Adrenal gland (tissue), 12 donors: Measurements from ENCODE around the gene SPDYC. TPM values are rescaled to one million over a fixed set of nuclear protein-coding genes. Genes with fewer than 3 reads are reported as not detected.

Experiments
- DNase-seq, 7 donors: peaks; one replicate each; pipeline ENCODE4 v3.0.0-alpha.2; 2019 to 2020
- H3K27ac ChIP-seq, 5 donors: fragments of 200-600 bp; sonication (generic) in 4 of 5; 1 replicate in 3 of 5; 2 replicates in 2 of 5; pipeline versions ENCODE4 v1.5.1 to v1.8.0; 2016 to 2020; ENCODE audit warnings: mild to moderate bottlenecking in 1 of 5
- H3K27me3 ChIP-seq: fragments of 200-600 bp; 2 replicates; pipeline ENCODE4 v1.8.0; 2021
- H3K36me3 ChIP-seq, 2 donors: fragments of 200-600 bp; replicated peaks in 1 of 2; 1 replicate in 1 of 2; 2 replicates in 1 of 2; pipeline versions ENCODE4 v1.5.1 to v1.8.0; 2018 to 2022
- H3K4me1 ChIP-seq, 2 donors: fragments of 200-600 bp; replicated peaks in 1 of 2; 1 replicate in 1 of 2; 2 replicates in 1 of 2; pipeline versions ENCODE4 v1.5.1 to v1.8.0; 2018 to 2021
- H3K4me3 ChIP-seq, 4 donors: fragments of 200-600 bp; sonication (generic) in 3 of 4; one replicate each; pipeline ENCODE4 v1.5.1; 2016 to 2018
- H3K9me3 ChIP-seq, 3 donors: fragments of 200-600 bp; sonication (generic) in 1 of 3; replicated peaks in 1 of 3; 1 replicate in 2 of 3; 2 replicates in 1 of 3; pipeline versions ENCODE4 v1.5.1 to v1.8.0; 2016 to 2021
- CTCF ChIP-seq, 6 experiments: fragments of 450-650 bp in 4 of 6; fragments of 200-600 bp in 2 of 6; sonication (generic) in 1 of 6; IDR thresholded peaks; 1 replicate in 5 of 6; 2 replicates in 1 of 6; pipeline versions ENCODE4 v1.5.1 to v1.8.0; 2016 to 2021; ENCODE audit warnings: antibody characterized with exemption in 6 of 6, mild to moderate bottlenecking in 2 of 6, moderate library complexity in 1 of 6
- POLR2A ChIP-seq, 2 donors: fragments of 450-650 bp; IDR thresholded peaks; one replicate each; pipeline ENCODE4 v1.6.1; 2017; ENCODE audit warnings: antibody characterized with exemption in 2 of 2, mild to moderate bottlenecking in 2 of 2, moderate library complexity in 1 of 2
- WGBS, 4 donors: extraction: QIAGEN DNeasy Blood & Tissue Kit in 2 of 4; methylation state at CpG; one replicate each; pipeline versions ENCODE4 v1.1.5 to v1.1.7; 2013 to 2017; 5-methylcytosine and 5-hydroxymethylcytosine counted together
- intact Hi-C, 2 donors: fragments of 100-400 bp; cut with DNase I; formaldehyde crosslinking; loops; one replicate each; pipeline versions ENCODE4 v1.14.1 to v1.15.0; 2022 to 2023
- polyA plus RNA-seq, 3 donors: library from polyadenylated mRNA; stranded (reverse); fragments of 200-250 nt in 2 of 3; fragments of 350-450 nt in 1 of 3; fragmentation: Illumina TruSeq in 1 of 3; extraction: RNeasy Lipid Tissue Mini Kit (QIAGEN cat#74804) in 1 of 3; gene quantifications; one replicate each; pipeline ENCODE4 v1.2.3, GENCODE V29; 2013 to 2014
- total RNA-seq, 9 donors: library from RNA; depleted of rRNA in 4 of 9; stranded (reverse); fragments of >200 nt in 4 of 9; fragments of 120-200 nt in 1 of 9; fragmentation: NEBNext Ultra II Directional in 1 of 9; extraction: Animal tissue kit (Norgen Biotek cat#: 25700) in 1 of 9; gene quantifications; one replicate each; pipeline versions ENCODE4 v1.1.0 to v1.2.4, GENCODE V29; 2013 to 2023
- donor health status: healthy with polysubstance abuse.
- donor health status: Bipolar disorder and iron deficiency.
- donor health status: DM: yes; HTN: yes; CAD: no.
- donor health status: DM: no; HTN: no; CAD: no.
- donor health status: DM: no; HTN: no; CAD: no.
- donor health status: DM: yes; HTN: yes; CAD: no.

The SPDYC gene
- total and polyA plus RNA-seq, 12 donors = 0.10 TPM; not detected in 11

- H3K4me1 ChIP-seq = peaks cover 0 to 17% of the 10 kb centered on the region in 2 donors
- H3K9me3 ChIP-seq = no peaks in the 10 kb centered on the region
- H3K27ac ChIP-seq = peak overlapping the region in 4 of 5 donors; percentile 4 to 82 (median 64)
- no peak for TF ChIP-seq POLR2A (IDR thresholded peaks at IDR 0.05)
- no peak for TF ChIP-seq CTCF (IDR thresholded peaks at IDR 0.05)
- 64 to 76% (median 74%) methylated on average over 3 of the region's 3 CpGs for WGBS, 4 donors
- intact Hi-C loops = no loop called here
- H3K27me3 ChIP-seq = no peaks in the 10 kb centered on the region
- no peak for DNase-seq
- no peaks in the 10 kb centered on the region for H3K36me3 ChIP-seq
- H3K4me3 ChIP-seq = no peak overlapping the region
Observed at GRCh38 chr11:65151331-65151899, 18.6 kb upstream of the SPDYC start.

- intact Hi-C loops = no loop called here
- no peak overlapping the region for H3K27ac ChIP-seq
- DNase-seq = no peak
- no peaks in the 10 kb centered on the region for H3K9me3 ChIP-seq
- H3K4me3 ChIP-seq = no peak overlapping the region
- WGBS, 4 donors = 62 to 80% (median 65%) methylated on average over 2 of the region's 2 CpGs
- TF ChIP-seq CTCF (IDR thresholded peaks at IDR 0.05) = no peak
- no peak for TF ChIP-seq POLR2A (IDR thresholded peaks at IDR 0.05)
- H3K36me3 ChIP-seq = no peaks in the 10 kb centered on the region
- no peaks in the 10 kb centered on the region for H3K27me3 ChIP-seq
- peaks cover 0 to 17% of the 10 kb centered on the region in 2 donors for H3K4me1 ChIP-seq
Observed at GRCh38 chr11:65152122-65152521, 17.9 kb upstream of the SPDYC start.

- Histone ChIP-seq H3K36me3 (no peaks in the 10 kb centered on the region), H3K9me3 (no peaks in the 10 kb centered on the region), H3K4me1 (peaks cover 0 to 1% of the 10 kb centered on the region in 2 donors), H3K27ac (no peak overlapping the region), H3K27me3 (no peaks in the 10 kb centered on the region), H3K4me3 (no peak overlapping the region)
- TF ChIP-seq CTCF (IDR thresholded peaks at IDR 0.05) (no peak), POLR2A (IDR thresholded peaks at IDR 0.05) (no peak)
- 91 to 99% (median 96%) methylated on average over 3 of the region's 3 CpGs for WGBS, 4 donors
- no peak for DNase-seq
- intact Hi-C loops = no loop called here
Observed at GRCh38 chr11:65156256-65156655, 13.8 kb upstream of the SPDYC start.

GRCh38 chr11:65156926-65157325 is 13.1 kb upstream of the SPDYC start:
- Histone ChIP-seq H3K27ac (no peak overlapping the region), H3K27me3 (no peaks in the 10 kb centered on the region), H3K4me3 (no peak overlapping the region), H3K36me3 (no peaks in the 10 kb centered on the region), H3K4me1 (no peaks in the 10 kb centered on the region), H3K9me3 (no peaks in the 10 kb centered on the region)
- intact Hi-C loops = no loop called here
- TF ChIP-seq POLR2A (IDR thresholded peaks at IDR 0.05) (no peak), CTCF (IDR thresholded peaks at IDR 0.05) (no peak)
- 86 to 99% (median 93%) methylated on average over 3 of the region's 3 CpGs; no CpG with 5 or more reads in 1 of the 4 donors for WGBS, 4 donors
- DNase-seq = peak in 1 of 7 donors; percentile 11
